Osteoblast (primary cell): ENCODE measurements around the gene SLC30A1. TPM values are rescaled to one million over a fixed set of nuclear protein-coding genes. Genes with fewer than 3 reads are reported as not detected.

ENCODE experiments used
- DNase-seq: peaks from one replicate; pipeline ENCODE4 v3.0.0; 2011; ENCODE audit warnings: low spot score, mixed read lengths; ENCODE audit not compliant: insufficient read length; ENCODE audit errors: missing footprints
- H2AFZ ChIP-seq: 2 replicates; pipeline ENCODE4 v1.6.0; 2011; ENCODE audit warnings: mild to moderate bottlenecking, low read length
- H3K27ac ChIP-seq: 2 replicates; pipeline ENCODE4 v1.5.1; 2011; ENCODE audit warnings: mild to moderate bottlenecking, low read depth, low read length, moderate library complexity
- H3K27me3 ChIP-seq: 2 replicates; pipeline ENCODE4 v1.6.0; 2012; ENCODE audit warnings: mild to moderate bottlenecking, control low read depth, inconsistent platforms, low read length, moderate library complexity; ENCODE audit not compliant: insufficient read depth
- H3K36me3 ChIP-seq: 2 replicates; pipeline ENCODE4 v1.5.1; 2011; ENCODE audit warnings: mild to moderate bottlenecking, low read length, control low read depth, moderate library complexity; ENCODE audit not compliant: insufficient read depth
- H3K4me1 ChIP-seq: 2 replicates; pipeline ENCODE4 v1.5.1; 2011; ENCODE audit warnings: mild to moderate bottlenecking, low read length, control low read depth, moderate library complexity; ENCODE audit not compliant: insufficient read depth
- H3K4me2 ChIP-seq: 2 replicates; pipeline ENCODE4 v1.6.0; 2011; ENCODE audit warnings: mild to moderate bottlenecking, low read length; ENCODE audit not compliant: insufficient read depth
- H3K4me3 ChIP-seq: fragments of 200-600 bp; sonication (generic); 3 replicates; pipeline ENCODE4 v1.5.1; 2012; ENCODE audit warnings: mild to moderate bottlenecking, low read length, inconsistent platforms; ENCODE audit not compliant: insufficient read depth
- H3K79me2 ChIP-seq: 2 replicates; pipeline ENCODE4 v1.6.0; 2012; ENCODE audit warnings: mild to moderate bottlenecking, low read length, control low read depth, inconsistent platforms; ENCODE audit not compliant: insufficient read depth
- H3K9me3 ChIP-seq: 2 replicates; pipeline ENCODE4 v1.5.1; 2011; ENCODE audit warnings: low read depth, low read length, control low read depth
- H4K20me1 ChIP-seq: 2 replicates; pipeline ENCODE4 v1.6.0; 2012; ENCODE audit warnings: mild to moderate bottlenecking, low read length, control low read depth; ENCODE audit not compliant: insufficient read depth
- total RNA-seq: library from RNA; depleted of rRNA; stranded (reverse); fragments of >200 nt; gene quantifications from 2 replicates; pipeline ENCODE4 v1.2.3, GENCODE V29; 2012
- TF ChIP-seq, protein P1 (sequence below): IDR thresholded peaks from 2 replicates; pipeline ENCODE4 v1.5.1; 2011; ENCODE audit warnings: mild to moderate bottlenecking, low read depth, low read length, moderate library complexity; ENCODE audit errors: extremely low read depth

Gene SLC30A1
- total RNA-seq, 1 donor = 49.9 TPM

DNA sequence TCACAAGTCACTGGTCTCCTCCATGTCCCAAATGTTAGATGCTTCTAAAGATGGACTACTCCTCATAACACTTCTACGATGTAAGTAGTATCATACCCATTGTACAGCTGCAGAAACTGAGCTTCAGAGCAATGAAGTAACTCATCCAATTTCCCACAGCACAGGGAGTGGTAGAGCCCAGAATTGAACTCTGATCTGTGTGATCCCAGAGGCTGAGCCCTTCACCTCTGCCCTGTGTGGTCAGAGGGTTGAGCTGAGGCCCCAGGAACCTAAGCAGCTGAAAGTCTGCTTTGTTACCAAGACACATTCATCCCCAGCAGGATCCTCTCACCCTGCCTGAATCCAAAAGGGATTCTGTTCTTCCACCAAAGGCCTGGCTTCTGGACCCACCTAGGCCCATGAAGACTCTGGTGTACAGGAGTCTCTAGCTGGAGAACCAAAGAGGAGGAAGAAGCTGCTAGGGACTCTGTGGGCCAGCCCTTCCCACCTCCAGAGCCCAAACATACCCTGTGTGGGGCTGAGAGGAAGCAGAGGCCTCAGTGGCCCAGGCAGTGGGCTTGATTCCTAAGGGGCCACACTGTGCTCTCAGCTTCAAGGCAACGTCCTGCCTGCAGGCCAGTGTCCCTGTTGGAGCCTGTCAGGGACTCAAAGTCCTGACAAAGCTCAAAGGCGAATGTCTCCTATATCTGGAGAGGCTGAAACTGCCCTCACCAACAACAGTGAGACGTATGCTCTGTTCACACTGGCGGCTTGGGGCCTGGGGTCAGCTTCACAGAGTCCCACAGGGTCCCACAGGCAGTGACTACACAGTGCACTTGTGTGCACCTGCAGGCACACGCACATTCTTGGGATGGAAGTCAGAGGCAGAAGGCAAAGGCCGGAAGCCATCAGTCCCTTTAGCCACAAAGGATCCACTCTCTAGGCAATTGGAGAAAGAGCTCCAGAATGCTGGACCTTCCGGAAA lies 40.4 kb upstream of the SLC30A1 start:
- Histone ChIP-seq H3K27me3 (peaks cover 5% of the 10 kb centered on the region), H4K20me1 (no peaks in the 10 kb centered on the region), H2AFZ (no peak overlapping the region), H3K4me3 (no peak overlapping the region), H3K27ac (no peak overlapping the region), H3K36me3 (no peaks in the 10 kb centered on the region), H3K4me1 (no peaks in the 10 kb centered on the region), H3K4me2 (no peak overlapping the region), H3K9me3 (no peaks in the 10 kb centered on the region), H3K79me2 (no peaks in the 10 kb centered on the region)
- DNase-seq = no peak
- TF ChIP-seq, protein P1, sequence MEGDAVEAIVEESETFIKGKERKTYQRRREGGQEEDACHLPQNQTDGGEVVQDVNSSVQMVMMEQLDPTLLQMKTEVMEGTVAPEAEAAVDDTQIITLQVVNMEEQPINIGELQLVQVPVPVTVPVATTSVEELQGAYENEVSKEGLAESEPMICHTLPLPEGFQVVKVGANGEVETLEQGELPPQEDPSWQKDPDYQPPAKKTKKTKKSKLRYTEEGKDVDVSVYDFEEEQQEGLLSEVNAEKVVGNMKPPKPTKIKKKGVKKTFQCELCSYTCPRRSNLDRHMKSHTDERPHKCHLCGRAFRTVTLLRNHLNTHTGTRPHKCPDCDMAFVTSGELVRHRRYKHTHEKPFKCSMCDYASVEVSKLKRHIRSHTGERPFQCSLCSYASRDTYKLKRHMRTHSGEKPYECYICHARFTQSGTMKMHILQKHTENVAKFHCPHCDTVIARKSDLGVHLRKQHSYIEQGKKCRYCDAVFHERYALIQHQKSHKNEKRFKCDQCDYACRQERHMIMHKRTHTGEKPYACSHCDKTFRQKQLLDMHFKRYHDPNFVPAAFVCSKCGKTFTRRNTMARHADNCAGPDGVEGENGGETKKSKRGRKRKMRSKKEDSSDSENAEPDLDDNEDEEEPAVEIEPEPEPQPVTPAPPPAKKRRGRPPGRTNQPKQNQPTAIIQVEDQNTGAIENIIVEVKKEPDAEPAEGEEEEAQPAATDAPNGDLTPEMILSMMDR = no peak

DNA sequence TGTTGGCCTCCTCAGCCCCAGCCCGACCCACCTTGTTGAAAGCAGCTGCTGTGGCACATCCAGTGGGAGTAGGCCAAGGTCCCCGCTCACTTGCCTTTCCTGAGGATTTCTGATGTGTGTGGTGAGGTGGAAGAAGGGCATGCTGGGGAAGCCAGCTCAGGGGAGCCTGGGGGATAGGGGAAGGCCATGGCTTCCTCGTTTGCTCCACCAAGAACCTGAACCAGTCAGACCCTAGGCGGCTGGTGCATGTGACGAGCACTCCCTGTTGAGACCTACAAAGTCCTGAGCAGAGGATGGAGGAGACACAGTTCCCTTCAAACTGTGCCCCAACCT lies 38.0 kb upstream of the SLC30A1 start:
- Histone ChIP-seq H3K36me3 (no peaks in the 10 kb centered on the region), H3K9me3 (no peaks in the 10 kb centered on the region), H2AFZ (peak overlapping the region; percentile 92), H4K20me1 (no peaks in the 10 kb centered on the region), H3K4me1 (peaks cover 7% of the 10 kb centered on the region), H3K4me2 (no peak overlapping the region), H3K27me3 (no peaks in the 10 kb centered on the region), H3K27ac (no peak overlapping the region), H3K79me2 (no peaks in the 10 kb centered on the region), H3K4me3 (no peak overlapping the region)
- TF ChIP-seq, protein P1 = no peak
- no peak for DNase-seq

DNA sequence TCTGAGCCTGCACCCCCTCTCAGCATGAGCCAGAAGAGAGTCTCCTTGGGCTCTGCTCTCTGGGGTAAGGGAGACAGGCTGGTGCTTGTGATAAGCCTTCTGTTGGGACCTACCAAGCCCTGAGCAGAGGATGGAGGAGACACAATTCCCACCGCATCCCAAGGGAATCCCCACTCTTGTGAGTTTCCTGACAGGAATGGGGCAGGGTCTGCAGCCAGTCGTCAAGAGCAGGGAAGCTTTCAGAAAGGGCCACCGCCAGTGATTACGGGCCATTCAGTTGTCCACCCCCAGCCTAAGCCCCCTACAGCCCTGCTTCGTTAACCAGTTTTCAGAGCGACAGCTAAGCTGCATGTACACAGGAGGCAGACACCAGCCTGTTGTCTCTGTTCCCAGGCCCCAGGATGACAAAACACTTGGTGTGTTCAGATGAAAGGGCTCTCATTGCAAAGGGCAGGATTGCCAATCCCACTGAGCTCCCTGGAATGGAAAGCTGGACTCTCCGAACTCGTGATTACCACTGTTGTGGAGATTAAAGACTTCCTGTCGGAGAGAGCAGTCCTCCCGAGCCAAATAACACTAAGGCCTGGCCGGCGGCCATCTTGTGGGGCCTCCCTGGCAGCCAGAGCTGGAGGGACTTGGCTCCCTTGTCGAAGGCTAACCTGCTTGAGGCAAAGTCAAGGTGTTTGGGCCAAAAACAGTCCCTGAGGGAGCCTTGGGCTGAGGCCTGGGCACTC lies 37.4 kb upstream of the SLC30A1 start:
- H3K4me1 ChIP-seq = peaks cover 7% of the 10 kb centered on the region
- no peak overlapping the region for H3K4me3 ChIP-seq
- no peaks in the 10 kb centered on the region for H3K79me2 ChIP-seq
- no peak for DNase-seq
- H3K36me3 ChIP-seq = no peaks in the 10 kb centered on the region
- H3K27ac ChIP-seq = no peak overlapping the region
- H4K20me1 ChIP-seq = no peaks in the 10 kb centered on the region
- TF ChIP-seq, protein P1 = no peak
- H3K4me2 ChIP-seq = no peak overlapping the region
- H3K9me3 ChIP-seq = no peaks in the 10 kb centered on the region
- H2AFZ ChIP-seq = peak overlapping the region; percentile 92
- no peaks in the 10 kb centered on the region for H3K27me3 ChIP-seq

DNA sequence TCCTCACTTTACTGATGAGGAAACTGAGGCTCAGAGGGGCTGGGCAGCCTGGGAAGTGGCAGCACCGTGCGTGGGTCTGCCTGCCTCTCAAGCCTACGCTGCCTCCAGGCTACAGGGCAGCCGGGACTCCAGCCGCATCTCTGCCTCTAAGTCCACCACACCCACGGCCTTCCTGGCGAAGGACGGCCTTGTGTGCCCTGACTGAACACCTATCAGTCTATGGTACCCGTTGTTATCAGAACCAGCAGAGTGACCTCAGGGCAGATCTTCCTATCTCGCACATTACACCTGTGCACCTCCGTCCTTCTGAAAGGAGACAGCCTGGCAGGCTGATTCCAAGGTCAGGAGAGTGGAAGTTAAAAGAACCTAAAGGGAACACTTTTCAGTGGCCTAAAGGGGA lies 35.7 kb upstream of the SLC30A1 start:
- Histone ChIP-seq H3K4me1 (peaks cover 10% of the 10 kb centered on the region), H3K36me3 (no peaks in the 10 kb centered on the region), H3K9me3 (no peaks in the 10 kb centered on the region), H4K20me1 (no peaks in the 10 kb centered on the region), H3K79me2 (no peaks in the 10 kb centered on the region), H2AFZ (no peak overlapping the region), H3K4me3 (no peak overlapping the region), H3K27me3 (no peaks in the 10 kb centered on the region), H3K27ac (no peak overlapping the region), H3K4me2 (no peak overlapping the region)
- DNase-seq = no peak
- TF ChIP-seq, protein P1 = no peak
